Activated naive CD4-positive, alpha-beta T cell treated with anti-CD3 and anti-CD28 coated beads, Interleukin-2, amount 10 ng/mL, durations not matched to agents 7 days and 5 days (primary cell): Measurements from ENCODE around the gene FAM229A.
"Not testable (repeated sequence)": the region's sequence is repeated elsewhere in the genome, so short reads cannot be mapped to it uniquely, and the experiment has no call there.

Experiments used
- CTCF ChIA-PET: fragments of 350-600 bp; sonication (Branson Sonifier 250); formaldehyde crosslinking; loops from one replicate; lab custom pipeline; 2021; ENCODE audit warnings: antibody characterized with exemption; lab: Charles Lee
- DNase-seq: peaks from one replicate; pipeline ENCODE4 v3.0.0-alpha.2; 2020
- H3K27ac Mint-ChIP-seq: one replicate; pipeline ENCODE4 v1.8.0; 2021; ENCODE audit warnings: mild to moderate bottlenecking, moderate library complexity, mixed read lengths
- H3K27me3 Mint-ChIP-seq: one replicate; pipeline ENCODE4 v1.8.0; 2021; ENCODE audit warnings: mild to moderate bottlenecking, mixed read lengths
- H3K36me3 Mint-ChIP-seq: one replicate; pipeline ENCODE4 v1.8.0; 2021; ENCODE audit warnings: mixed read lengths
- H3K4me1 Mint-ChIP-seq: one replicate; pipeline ENCODE4 v1.8.0; 2021; ENCODE audit warnings: mixed read lengths
- H3K4me3 Mint-ChIP-seq: one replicate; pipeline ENCODE4 v1.8.0; 2021; ENCODE audit warnings: mild to moderate bottlenecking, moderate library complexity, mixed read lengths
- H3K9me3 Mint-ChIP-seq: one replicate; pipeline ENCODE4 v1.8.0; 2021; ENCODE audit warnings: mixed read lengths

FAM229A gene

GRCh38 chr1:32364836-32365235 lies 2.6 kb upstream of the FAM229A start:
- Mint-ChIP-seq H3K36me3 (peaks cover 36% of the 10 kb centered on the region), H3K4me1 (peaks cover 17% of the 10 kb centered on the region), H3K9me3 (no peaks in the 10 kb centered on the region), H3K27ac (no peak overlapping the region), H3K27me3 (peaks cover 15% of the 10 kb centered on the region), H3K4me3 (no peak overlapping the region)
- no peak for DNase-seq
- CTCF ChIA-PET, result interaction anchor here (1.2 to 1.3 kb wide), 2 partner anchors 14 to 149 kb away, joined by 3 to 4 read pairs; no protein-coding TSS in a partner anchor

- Mint-ChIP-seq H3K36me3 (peaks cover 34% of the 10 kb centered on the region), H3K4me1 (peaks cover 24% of the 10 kb centered on the region), H3K27ac (no peak overlapping the region), H3K4me3 (no peak overlapping the region), H3K27me3 (peaks cover 15% of the 10 kb centered on the region), H3K9me3 (no peaks in the 10 kb centered on the region)
- DNase-seq, result no peak
- CTCF ChIA-PET, result interaction anchor here (0.6 kb wide), 1 partner anchor 11 kb away, joined by 3 read pairs; no protein-coding TSS in a partner anchor
Observed at GRCh38 chr1:32363713-32364112, 1.4 kb upstream of the FAM229A start.

DNA sequence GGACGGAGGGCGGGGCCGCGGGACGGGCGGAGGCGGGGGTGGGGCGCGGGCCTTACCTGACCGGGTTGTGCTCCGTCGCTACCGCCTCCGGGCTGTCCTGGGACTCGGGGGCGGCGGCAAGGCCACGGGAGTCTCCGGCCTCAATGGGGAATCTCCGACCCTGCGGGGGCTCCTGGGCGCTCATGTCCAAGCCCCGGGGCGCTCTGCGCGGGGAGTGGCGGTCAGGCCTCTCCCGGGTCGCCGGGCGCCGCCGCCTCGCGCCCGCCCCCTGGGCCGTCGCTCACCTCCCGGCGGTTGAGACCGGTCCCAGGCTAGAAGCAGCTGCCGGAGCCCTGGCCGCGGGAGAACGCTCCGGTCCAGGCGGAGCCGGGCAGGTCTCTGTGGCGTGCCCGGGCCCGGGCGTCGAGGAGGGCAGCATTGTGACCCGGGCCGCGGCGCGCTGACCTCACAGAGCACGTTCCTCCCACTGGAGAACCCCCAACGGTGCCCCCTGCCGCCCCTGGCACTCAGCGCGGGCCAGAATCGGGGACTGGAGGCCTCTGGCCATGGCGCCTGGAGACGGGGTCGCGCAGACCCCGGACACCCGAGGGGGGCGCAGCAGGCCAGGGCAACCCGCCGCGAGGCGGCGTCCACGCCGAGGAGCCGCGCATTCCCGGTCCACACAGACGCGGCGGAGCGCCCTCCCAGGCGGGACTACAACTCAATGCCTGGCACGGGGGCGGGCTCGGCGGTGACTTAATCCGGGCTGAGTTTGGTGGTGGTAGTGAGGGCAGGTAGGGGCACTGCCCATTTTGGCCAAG lies 411 bp downstream of the FAM229A start:
- DNase-seq, result peak; percentile 40
- Mint-ChIP-seq H3K4me1 (peaks cover 24% of the 10 kb centered on the region), H3K4me3 (no peak overlapping the region), H3K27me3 (peaks cover 22% of the 10 kb centered on the region), H3K9me3 (no peaks in the 10 kb centered on the region), H3K27ac (no peak overlapping the region), H3K36me3 (peaks cover 28% of the 10 kb centered on the region)
- CTCF ChIA-PET, result interaction anchor here (0.9 to 2.1 kb wide), 2 partner anchors 40 to 146 kb away, joined by 3 to 6 read pairs; no protein-coding TSS in a partner anchor

DNA sequence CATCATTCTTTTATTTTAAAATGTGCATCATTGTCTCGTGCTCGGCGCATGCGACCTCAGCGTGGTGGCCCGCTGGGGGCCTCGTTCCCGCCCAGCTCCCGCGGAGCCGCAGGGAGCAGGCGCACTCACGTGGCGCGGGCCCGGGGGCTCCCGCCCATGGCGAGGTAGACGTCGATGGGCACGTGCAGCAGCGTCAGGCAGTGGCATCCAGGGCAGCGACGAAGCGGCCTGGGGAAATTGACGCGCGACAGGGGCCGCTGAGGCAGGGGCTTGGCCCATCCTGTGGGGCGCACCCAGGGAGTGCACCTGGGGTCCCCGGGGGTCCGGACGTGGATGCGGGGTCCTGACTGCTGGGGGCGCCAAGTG lies 994 bp downstream of the FAM229A start:
- DNase-seq, result no peak
- H3K27ac Mint-ChIP-seq, result no peak overlapping the region
- H3K4me3 Mint-ChIP-seq, result no peak overlapping the region
- peaks cover 24% of the 10 kb centered on the region for H3K4me1 Mint-ChIP-seq
- no peaks in the 10 kb centered on the region for H3K9me3 Mint-ChIP-seq
- peaks cover 28% of the 10 kb centered on the region for H3K36me3 Mint-ChIP-seq
- peaks cover 27% of the 10 kb centered on the region for H3K27me3 Mint-ChIP-seq
- CTCF ChIA-PET, result interaction anchor here (2.1 kb wide), 1 partner anchor 146 kb away, joined by 6 read pairs; no protein-coding TSS in a partner anchor

- Mint-ChIP-seq H3K27me3 (peaks cover 45% of the 10 kb centered on the region), H3K9me3 (no peaks in the 10 kb centered on the region), H3K4me1 (peaks cover 33% of the 10 kb centered on the region), H3K4me3 (no peak overlapping the region), H3K36me3 (peaks cover 23% of the 10 kb centered on the region), H3K27ac (peak overlapping the region; percentile 57)
- CTCF ChIA-PET, result interaction anchor here (1.1 to 3.1 kb wide), 2 partner anchors 24 to 143 kb away, joined by 3 to 12 read pairs; no protein-coding TSS in a partner anchor
- DNase-seq, result no peak
Observed at GRCh38 chr1:32358435-32358834, 3.9 kb downstream of the FAM229A start.

DNA sequence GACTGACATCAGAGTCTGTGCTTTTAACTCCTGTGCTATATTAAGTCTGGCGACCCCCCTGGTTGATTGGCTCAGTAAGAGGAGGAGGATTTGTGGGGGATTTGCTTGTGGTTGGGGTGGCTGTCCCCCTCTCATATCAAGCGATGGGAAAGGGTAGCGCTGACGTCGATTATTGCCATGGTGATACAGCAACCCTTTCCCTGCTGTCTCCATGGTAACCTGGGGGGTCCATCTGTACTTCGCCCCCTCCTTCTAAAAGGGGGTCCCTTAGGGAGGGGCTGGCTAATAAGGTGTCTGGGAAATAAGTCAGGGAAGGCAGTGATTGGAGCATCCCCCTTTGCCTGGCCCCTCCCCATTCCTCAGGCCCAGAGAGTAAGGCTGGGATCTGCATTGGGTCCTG lies 4.7 kb downstream of the FAM229A start:
- DNase-seq, result no peak
- CTCF ChIA-PET, result interaction anchor here (3.1 kb wide), 1 partner anchor 142 kb away, joined by 12 read pairs; no protein-coding TSS in a partner anchor
- H3K4me3 Mint-ChIP-seq, result no peak overlapping the region
- H3K4me1 Mint-ChIP-seq, result peaks cover 38% of the 10 kb centered on the region
- H3K27ac Mint-ChIP-seq, result no peak overlapping the region
- H3K36me3 Mint-ChIP-seq, result peaks cover 20% of the 10 kb centered on the region
- H3K9me3 Mint-ChIP-seq, result no peaks in the 10 kb centered on the region
- peaks cover 49% of the 10 kb centered on the region for H3K27me3 Mint-ChIP-seq

- Mint-ChIP-seq H3K27ac (no peak overlapping the region), H3K4me1 (peaks cover 39% of the 10 kb centered on the region), H3K36me3 (peaks cover 16% of the 10 kb centered on the region), H3K9me3 (no peaks in the 10 kb centered on the region), H3K27me3 (peaks cover 43% of the 10 kb centered on the region), H3K4me3 (no peak overlapping the region)
- CTCF ChIA-PET, result interaction anchor here (0.7 to 1.1 kb wide), 2 partner anchors 74 to 141 kb away, joined by 4 read pairs; no protein-coding TSS in a partner anchor
- DNase-seq, result no peak
Observed at GRCh38 chr1:32356478-32356877, 5.8 kb downstream of the FAM229A start.

DNA sequence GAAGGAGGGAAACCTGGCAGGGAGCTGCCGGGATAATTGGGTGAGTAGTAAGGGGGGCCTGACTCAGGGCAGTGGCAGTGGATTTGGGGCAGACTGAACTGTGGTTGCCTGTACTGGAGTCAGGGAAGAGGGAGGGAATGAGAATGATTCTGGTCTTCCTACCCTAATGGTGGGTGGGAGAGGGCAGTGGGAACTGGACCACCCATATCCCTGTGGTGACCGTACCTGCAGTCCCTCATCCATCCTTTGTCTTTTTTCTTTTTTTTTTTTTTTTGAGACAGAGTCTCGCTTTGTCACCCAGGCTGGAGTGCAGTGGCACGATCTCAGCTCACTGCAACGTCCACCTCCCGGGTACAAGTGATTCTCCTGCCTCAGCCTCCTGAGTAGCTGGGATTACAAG lies 6.5 kb downstream of the FAM229A start:
- H3K9me3 Mint-ChIP-seq, H3K27ac Mint-ChIP-seq, DNase-seq, H3K4me3 Mint-ChIP-seq: not testable (repeated sequence)
- Mint-ChIP-seq H3K27me3 (peaks cover 39% of the 10 kb centered on the region), H3K4me1 (peaks cover 41% of the 10 kb centered on the region), H3K36me3 (peaks cover 13% of the 10 kb centered on the region)
- CTCF ChIA-PET, result interaction anchor here (0.7 to 1.1 kb wide), 2 partner anchors 74 to 140 kb away, joined by 4 read pairs; no protein-coding TSS in a partner anchor

GRCh38 chr1:32353886-32354570 lies 8.3 kb downstream of the FAM229A start:
- Mint-ChIP-seq H3K27ac (no peak overlapping the region), H3K27me3 (peaks cover 35% of the 10 kb centered on the region), H3K4me3 (peak overlapping the region; percentile 49), H3K4me1 (peaks cover 42% of the 10 kb centered on the region), H3K9me3 (peaks cover 5% of the 10 kb centered on the region), H3K36me3 (peaks cover 11% of the 10 kb centered on the region)
- DNase-seq, result no peak
- CTCF ChIA-PET, result interaction anchor here (0.9 kb wide), 1 partner anchor 138 kb away, joined by 5 read pairs; no protein-coding TSS in a partner anchor

DNA sequence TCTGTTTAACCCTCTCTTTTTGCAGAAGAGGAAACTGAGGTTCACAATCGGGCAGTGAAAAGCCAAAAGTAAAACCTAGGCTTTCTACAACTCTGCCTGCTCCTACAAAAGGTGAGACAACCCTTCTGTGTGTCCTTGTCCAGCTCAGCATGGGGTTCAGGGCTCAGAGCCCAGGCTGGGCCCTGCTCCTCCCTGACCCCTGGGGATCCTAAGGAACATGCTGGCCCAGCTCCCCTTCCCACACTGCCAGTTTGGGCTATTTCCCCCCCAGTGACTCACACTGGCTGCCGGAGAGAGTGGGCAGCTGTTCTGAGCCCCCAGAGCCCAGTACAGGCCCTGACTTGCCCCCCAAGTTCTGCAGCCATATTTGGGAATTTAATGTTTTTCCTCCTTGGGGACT lies 8.9 kb downstream of the FAM229A start:
- Mint-ChIP-seq H3K4me1 (peaks cover 48% of the 10 kb centered on the region), H3K27ac (no peak overlapping the region), H3K9me3 (peaks cover 5% of the 10 kb centered on the region), H3K27me3 (peaks cover 37% of the 10 kb centered on the region), H3K4me3 (peak overlapping the region; percentile 49), H3K36me3 (peaks cover 11% of the 10 kb centered on the region)
- CTCF ChIA-PET, result interaction anchor here (1.0 to 1.1 kb wide), 2 partner anchors 10 to 81 kb away, joined by 3 read pairs; no protein-coding TSS in a partner anchor
- no peak for DNase-seq

DNA sequence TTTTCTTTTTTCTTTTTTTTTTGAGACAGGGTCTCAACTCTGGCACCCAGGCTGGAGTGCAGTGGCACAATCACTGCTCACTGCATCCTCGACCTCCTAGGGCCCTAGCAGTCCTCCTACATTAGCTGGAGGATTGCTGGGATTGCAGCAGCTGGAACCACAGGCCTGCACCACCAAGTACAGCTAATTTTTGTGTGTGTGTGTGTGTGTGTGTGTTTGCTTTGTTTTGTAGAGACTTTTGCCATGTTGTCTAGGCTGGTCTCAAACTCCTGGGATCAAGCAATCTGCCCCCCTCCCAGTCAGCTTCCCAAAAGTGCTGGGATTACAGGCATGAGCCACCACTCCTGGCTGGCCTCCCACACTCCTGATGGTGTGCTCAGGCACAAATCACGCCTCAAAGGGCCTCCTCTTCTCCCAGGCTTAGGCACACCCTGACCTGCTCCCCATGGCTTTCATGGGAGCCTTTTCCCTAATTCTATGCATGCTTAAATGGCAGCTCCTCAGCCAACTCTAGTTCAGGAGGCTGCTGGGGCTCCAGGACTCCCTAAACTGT lies 9.4 kb downstream of the FAM229A start:
- H3K27ac Mint-ChIP-seq, result no peak overlapping the region
- H3K27me3 Mint-ChIP-seq, result peaks cover 38% of the 10 kb centered on the region
- peak overlapping the region; percentile 77 for H3K4me3 Mint-ChIP-seq

GRCh38 chr1:32352239-32352745 lies 10.0 kb downstream of the FAM229A start:
- Mint-ChIP-seq H3K4me3 (peak overlapping the region; percentile 77), H3K36me3 (peaks cover 11% of the 10 kb centered on the region), H3K27me3 (peaks cover 37% of the 10 kb centered on the region), H3K27ac (no peak overlapping the region), H3K9me3 (peaks cover 5% of the 10 kb centered on the region), H3K4me1 (peaks cover 54% of the 10 kb centered on the region)
- CTCF ChIA-PET, result interaction anchor here (1.0 to 1.1 kb wide), 2 partner anchors 11 to 80 kb away, joined by 3 read pairs; no protein-coding TSS in a partner anchor
- DNase-seq, result no peak

More for the DNA sequence above, 9.4 kb downstream of the FAM229A start:
- H3K36me3 Mint-ChIP-seq, result peaks cover 11% of the 10 kb centered on the region
- peaks cover 5% of the 10 kb centered on the region for H3K9me3 Mint-ChIP-seq
- H3K4me1 Mint-ChIP-seq, result peaks cover 53% of the 10 kb centered on the region
- CTCF ChIA-PET, result interaction anchor here (1.0 to 1.1 kb wide), 2 partner anchors 10 to 81 kb away, joined by 3 read pairs; no protein-coding TSS in a partner anchor
- no peak for DNase-seq

DNA sequence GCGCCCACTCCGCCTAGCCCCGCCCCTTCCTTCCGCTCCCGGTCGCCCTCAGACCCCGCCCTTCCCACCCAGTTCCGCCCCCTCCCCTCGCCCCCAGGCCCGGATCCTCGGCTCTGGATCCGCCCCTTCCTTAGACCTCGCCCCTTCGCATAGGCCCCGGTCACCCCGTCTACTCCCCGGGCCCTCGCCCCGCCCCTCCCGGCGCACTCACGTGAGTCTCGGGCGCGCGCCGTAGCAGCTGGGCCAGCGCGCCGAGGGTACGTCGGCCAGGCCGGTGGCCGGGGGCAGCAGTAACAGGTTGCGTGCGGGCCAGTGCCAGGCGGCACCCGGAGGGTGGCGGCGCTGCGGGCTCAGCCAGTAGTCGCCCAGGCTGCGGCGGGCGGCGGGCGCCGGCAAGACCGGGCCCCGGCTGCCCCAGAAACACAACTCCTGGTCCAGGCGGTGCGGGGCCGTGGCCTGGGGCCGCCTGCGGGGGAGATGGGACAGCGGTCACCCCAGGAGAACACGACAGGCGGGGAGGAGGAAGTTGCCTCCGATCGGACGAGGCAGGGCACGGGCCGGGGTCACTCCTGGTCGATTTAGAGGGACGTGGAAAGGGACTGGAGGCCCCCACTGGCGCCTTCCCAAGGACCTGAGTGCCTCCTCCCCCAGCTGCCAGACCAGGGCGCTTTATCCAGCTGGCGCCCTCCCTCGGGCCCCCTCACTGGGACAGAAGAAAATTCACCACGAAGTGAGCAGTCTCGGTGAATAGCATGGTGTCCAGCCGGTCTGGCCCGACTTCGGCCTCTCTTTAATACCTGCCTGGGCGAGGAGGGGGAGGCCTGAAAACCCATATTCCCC lies 10.7 kb downstream of the FAM229A start:
- Mint-ChIP-seq H3K27ac (peak overlapping the region; percentile 83), H3K4me1 (peaks cover 55% of the 10 kb centered on the region), H3K4me3 (peak overlapping the region; percentile 77), H3K27me3 (peaks cover 39% of the 10 kb centered on the region), H3K36me3 (peaks cover 11% of the 10 kb centered on the region), H3K9me3 (peaks cover 5% of the 10 kb centered on the region)
- CTCF ChIA-PET, result interaction anchor here (0.8 to 1.4 kb wide), 4 partner anchors 30 to 136 kb away, joined by 3 to 4 read pairs (median 3); no protein-coding TSS in a partner anchor
- peak; percentile 95 for DNase-seq
